IPS-18c (cell line): ENCODE results near the gene LSAMP.

ENCODE experiments used
- H3K4me3 ChIP-seq: 2 replicates; pipeline ENCODE4 v1.7.0; 2013; ENCODE audit warnings: low read depth, mild to moderate bottlenecking, low read length, moderate library complexity; ENCODE audit not compliant: insufficient read depth
- H3K9me3 ChIP-seq: one replicate; pipeline ENCODE4 v1.6.1; 2013; ENCODE audit warnings: mild to moderate bottlenecking, low read length, moderate library complexity; ENCODE audit not compliant: control insufficient read depth, insufficient read depth

Gene LSAMP

DNA sequence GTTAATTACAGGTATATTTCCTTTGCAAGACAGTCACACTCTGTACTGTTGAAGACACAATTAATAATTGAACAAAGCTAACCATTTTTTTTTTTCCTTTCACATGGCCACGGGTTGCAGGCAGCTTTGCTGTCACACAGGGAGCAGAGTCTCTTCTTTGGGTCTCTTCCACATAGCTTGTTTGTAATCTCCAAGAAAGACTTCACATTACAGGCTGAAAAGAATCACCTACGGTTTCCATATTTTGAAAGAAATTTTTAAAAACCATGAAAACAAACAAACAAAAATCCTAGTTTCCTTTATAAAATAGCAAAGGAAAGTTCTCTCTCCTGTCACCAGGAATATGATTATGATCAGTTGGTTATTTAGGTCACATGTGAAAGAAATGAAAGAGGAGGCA, 429.4 kb downstream of the LSAMP start:
- Histone ChIP-seq H3K4me3 (no peak overlapping the region), H3K9me3 (no peaks in the 10 kb centered on the region)

DNA sequence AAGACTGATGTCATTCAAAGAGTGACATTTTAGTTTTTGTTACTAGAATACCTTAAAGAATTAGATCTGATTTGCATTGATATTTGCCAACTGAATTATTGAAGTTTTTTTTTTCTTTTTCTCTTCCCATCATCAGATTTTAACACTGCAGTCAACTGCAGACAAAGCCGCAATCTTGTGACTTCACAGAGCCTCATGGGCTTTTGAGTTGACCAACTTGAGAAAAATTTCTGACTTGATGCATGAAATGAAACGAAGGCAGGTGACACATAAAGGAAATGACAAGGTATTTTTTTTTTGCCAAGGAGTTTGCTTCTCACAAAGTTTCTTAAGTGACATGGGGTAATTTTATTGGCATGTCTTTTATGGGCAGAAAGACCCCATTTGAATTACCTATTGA, 438.3 kb downstream of the LSAMP start:
- Histone ChIP-seq H3K9me3 (no peaks in the 10 kb centered on the region), H3K4me3 (no peak overlapping the region)

DNA sequence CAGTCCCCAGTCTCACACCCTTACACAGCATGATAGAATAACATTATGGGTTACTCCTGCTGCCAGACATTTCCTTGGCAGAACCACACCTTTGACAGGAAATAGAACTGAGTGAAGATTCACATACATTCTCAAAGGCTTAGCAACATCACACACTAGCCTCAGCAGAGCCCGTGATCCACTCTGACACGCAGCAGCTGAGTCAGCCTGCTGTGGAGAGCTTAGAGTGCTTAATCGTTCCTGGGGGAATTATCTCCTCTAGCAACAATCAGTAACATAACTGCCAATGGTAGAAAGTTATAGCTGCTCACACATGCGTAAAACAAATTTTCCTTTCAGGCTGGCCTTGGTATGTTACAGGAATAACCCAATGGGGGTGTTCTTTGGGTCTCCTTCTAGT, 439.9 kb downstream of the LSAMP start:
- Histone ChIP-seq H3K4me3 (no peak overlapping the region), H3K9me3 (no peaks in the 10 kb centered on the region)

DNA sequence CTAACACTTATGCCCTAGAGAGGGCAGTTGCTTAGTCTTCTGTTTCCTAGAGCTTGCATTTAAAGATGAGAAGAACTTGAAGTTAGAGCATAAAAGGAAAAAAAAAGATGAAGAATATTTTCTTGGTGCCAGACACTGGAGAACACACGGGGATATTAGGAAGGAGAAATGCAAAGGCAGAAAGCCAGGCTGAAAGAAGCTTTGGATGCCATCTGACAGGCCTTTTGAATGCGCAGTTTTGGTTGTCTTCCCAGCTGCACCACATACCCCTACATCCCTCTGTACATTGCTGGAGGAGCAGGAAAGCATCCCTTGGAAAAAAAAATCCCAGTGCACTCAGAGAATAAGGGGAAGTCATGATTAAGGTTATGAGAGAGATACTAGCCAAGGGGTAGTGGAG, 443.1 kb downstream of the LSAMP start:
- H3K4me3 ChIP-seq: no peak overlapping the region

DNA sequence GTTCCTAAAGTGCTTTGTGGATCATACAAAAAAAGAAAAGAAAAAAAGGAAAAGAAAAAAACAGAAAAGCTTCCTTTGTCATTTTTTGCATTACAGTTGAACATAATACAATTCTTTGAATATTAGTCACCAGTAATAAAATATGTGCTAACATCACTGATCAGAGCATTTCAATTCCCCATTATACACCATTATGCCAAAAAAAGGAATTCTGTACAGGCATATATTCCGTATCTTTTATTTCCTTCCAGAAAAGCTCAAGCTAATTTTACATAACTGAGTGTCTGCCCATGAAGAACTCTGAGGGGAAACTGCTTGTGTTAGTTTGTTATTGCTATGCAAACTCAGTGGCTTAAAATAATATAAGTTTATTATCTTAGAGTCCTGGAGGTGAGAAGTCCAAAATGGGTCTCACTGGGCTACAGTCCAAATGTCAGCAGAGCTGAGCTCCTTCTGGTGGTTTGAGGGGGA, 444.1 kb downstream of the LSAMP start:
- H3K9me3 ChIP-seq: no peaks in the 10 kb centered on the region
- no peak overlapping the region for H3K4me3 ChIP-seq

More for the DNA sequence above, 443.1 kb downstream of the LSAMP start:
- H3K9me3 ChIP-seq: no peaks in the 10 kb centered on the region

DNA sequence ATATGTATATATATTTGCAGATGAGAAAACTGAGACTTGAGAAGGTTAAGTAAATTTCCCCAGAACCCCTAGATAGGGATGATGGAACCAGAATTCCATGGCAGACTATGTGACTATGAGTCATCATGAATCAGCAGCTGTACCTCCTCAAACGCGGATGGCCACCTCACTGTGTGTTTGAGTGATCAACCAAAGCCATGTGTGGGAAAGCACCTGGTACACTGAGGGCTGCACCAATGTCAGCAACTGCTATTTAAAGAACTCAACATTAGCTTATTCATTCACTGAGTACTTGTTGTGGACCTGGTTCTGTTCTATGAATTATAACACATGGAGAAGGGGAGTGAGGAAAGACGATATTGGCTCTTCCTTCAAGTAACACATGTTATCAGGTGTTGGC, 445.0 kb downstream of the LSAMP start:
- H3K4me3 ChIP-seq: no peak overlapping the region
- no peaks in the 10 kb centered on the region for H3K9me3 ChIP-seq

DNA sequence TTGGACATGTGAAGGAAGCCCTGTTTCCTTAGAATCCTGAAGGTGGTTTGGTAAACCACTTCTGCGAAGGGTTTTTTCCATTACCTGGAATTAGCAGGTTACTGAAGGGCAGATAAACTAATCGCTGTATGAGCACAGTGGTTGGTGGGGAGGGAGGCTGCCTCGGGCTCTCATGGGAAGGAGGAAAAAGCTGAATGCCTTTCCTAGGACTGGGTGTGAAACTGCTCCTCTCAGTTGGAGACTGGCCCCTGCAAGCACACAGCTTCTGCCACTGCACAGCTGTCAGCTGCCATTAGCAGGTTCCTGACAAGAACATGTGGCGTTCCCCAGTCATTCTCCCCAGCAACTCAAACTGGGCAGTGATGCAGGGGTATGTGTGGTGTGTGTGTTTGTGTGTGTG, 445.7 kb downstream of the LSAMP start:
- H3K9me3 ChIP-seq: no peaks in the 10 kb centered on the region
- no peak overlapping the region for H3K4me3 ChIP-seq

DNA sequence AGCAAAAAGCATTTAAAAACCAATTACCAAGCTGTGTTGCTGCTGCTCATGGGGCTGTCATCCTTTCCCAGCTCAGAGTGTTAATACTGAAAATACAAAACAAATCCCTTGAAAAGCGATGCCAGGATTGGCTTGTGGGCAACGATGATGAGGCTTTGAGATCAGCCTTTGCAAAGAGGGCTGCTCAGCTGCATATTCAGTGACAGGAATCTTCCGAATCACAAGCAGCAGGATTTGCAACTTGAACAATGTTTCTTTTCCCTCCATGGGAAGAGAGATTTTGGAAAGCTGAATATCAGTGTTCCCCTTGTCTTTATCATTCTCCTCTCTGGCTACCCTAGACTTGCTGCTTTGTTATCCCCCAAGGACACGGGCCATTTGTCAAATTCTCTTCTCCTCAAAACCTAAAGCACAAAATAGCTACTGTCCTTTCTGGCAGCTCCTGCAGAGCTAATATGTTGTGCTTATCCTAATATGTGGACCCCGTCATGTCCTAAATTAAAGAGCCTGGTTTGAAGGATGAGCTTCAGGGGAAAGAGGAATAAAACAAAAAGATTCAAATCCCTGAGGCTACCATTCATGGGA, 446.2 kb downstream of the LSAMP start:
- Histone ChIP-seq H3K4me3 (no peak overlapping the region), H3K9me3 (no peaks in the 10 kb centered on the region)

DNA sequence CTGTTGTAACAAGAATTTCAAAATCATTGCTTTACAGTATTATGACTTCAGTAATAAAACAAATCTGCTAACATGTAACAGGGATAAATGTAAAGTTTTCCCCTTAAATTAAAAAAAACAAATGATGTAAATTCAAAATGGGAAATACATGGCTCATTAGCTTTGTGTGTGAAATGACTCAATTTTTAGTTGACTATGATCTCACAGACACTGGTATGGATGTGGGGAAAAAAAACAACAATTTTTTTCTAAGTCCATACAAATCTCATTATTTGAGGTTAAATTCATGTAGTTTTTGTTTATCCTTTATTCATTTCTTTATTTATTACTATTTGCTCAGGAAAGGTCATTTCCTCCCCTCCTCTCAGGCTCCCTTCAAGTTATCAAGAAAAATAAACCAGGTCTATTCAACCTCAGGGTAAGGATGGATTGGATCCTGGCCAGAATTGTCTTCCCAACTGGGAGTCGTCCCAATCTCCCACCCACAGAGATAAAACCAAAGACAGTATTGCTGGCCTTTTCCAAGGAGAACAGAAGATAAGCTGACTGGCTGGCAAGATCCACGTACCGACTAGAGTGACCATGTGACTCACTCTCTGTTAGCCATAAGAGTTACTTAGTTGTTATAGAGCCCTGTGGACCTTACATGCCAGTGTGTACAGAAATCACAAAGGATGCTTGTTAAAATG, 448.7 kb downstream of the LSAMP start:
- Histone ChIP-seq H3K9me3 (no peaks in the 10 kb centered on the region), H3K4me3 (no peak overlapping the region)

DNA sequence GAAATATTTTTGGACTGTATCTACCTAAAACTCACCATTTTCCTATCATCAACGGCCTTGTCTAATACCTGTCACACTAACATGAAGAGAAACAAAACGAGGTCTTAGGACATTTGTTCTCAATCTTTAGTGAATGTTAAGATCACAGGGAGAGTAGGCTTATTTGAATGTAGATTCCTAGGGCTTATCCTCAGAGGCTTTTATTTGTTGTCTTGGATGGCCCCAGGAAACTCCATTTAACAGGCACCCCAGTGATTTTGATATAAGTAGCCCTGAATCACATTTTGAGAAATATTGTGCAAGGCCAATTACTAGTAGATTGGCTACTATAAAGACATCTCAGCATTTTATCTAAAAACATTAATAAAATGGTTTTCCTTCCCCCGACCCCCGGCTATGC, 454.6 kb downstream of the LSAMP start:
- Histone ChIP-seq H3K9me3 (no peaks in the 10 kb centered on the region), H3K4me3 (no peak overlapping the region)

DNA sequence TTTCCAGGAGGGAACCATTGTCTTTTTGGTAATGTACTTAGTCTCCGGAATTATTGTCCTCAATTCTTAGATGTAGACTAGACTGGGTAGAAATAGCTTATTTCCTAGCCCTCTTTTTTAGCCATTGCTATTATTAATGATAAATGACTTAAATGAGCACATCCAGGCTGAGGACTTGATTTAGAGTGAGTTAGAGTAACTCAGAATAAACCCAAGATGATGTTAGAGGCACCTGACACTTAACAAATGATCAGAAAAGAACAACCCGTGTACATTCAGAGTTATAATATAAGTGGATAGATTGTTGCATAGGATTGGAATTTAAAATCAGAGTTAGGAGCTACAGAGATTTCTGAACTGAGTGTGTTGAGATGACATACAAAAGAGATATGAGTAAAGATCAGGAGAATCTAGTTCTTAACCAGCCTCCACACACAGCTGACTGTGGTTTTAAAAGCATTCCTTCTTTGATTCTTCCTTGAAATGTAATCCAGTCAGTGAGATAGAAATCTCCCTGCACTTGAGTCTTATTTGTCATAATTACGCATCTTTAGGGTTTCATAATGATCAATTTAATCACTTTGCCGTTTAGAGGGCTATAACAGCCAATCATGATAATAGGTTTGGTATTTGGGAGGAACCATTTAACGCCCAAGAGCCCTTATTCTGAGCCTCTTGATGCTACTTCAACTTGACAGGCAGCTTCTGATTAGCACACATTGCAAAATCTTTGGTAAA, 455.4 kb downstream of the LSAMP start:
- H3K9me3 ChIP-seq: no peaks in the 10 kb centered on the region
- no peak overlapping the region for H3K4me3 ChIP-seq

DNA sequence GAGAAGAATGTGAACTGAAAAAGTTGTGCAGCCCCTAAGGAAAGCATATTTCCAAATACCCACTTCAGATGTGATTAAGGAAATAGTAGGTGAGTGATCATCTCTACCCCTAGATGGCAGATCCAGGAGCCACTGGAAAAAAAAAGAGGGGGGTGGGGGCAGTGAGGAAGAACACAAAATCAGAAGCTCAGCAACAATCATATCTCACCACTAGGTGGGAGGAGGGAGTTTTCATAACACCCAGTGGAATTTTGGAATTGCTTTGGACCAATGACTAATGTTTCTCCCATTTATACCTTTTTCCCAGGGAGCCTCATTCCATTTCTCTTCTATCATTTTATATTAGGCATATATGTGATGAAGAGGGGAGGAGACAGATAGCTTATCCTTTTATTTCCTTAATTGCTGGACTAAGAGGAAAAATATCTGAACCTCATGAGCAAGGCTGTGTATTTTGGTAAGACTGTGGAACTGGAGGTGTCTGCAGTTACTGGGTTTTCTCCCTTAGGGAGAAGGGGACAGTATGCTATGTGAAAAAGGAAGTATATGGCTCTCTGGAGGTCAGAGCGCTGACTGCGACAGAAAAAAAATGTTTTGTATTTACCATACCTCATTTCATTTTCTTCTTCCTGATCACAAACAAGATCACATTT, 458.6 kb downstream of the LSAMP start:
- no peaks in the 10 kb centered on the region for H3K9me3 ChIP-seq

DNA sequence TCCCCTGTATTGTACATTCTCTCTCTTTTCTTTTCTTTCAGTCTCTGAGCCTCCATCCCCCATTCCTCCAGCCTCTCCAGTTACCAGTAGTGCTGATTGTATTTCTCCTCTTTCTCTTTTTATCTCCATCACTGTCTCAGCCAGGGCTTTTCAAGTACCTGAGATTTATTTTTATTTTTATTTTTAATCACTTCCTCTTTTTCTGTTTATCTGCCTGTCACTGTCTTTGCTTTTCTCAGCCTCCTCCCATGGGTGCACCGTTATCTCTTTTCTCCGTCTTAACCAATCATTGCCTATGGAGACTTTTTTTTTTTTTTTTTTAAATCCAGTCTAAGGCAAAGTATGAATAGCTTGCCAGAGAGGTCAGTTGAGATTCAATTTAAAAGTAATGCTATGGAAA, 462.7 kb downstream of the LSAMP start:
- H3K4me3 ChIP-seq: no peak overlapping the region
- H3K9me3 ChIP-seq: no peaks in the 10 kb centered on the region

More for the DNA sequence above, 458.6 kb downstream of the LSAMP start:
- no peak overlapping the region for H3K4me3 ChIP-seq

DNA sequence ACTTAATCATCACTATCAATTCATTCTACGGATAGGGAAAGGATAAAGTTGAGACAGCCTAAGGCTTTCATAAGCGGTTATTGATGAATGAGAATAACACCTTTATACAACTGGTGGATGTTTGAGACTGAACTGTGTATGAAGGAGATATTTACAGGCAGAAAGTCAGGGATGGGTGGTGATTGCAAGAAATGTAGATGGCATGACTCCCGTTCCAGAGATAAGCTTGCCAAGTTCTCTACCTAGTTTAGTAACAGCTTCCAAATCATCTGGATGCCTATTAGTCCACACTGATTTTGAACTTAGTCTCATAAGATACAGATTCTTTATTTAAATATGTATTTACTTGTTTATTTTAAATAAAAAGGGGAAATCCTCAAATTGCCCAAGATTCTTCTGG, 463.2 kb downstream of the LSAMP start:
- Histone ChIP-seq H3K4me3 (no peak overlapping the region), H3K9me3 (no peaks in the 10 kb centered on the region)

DNA sequence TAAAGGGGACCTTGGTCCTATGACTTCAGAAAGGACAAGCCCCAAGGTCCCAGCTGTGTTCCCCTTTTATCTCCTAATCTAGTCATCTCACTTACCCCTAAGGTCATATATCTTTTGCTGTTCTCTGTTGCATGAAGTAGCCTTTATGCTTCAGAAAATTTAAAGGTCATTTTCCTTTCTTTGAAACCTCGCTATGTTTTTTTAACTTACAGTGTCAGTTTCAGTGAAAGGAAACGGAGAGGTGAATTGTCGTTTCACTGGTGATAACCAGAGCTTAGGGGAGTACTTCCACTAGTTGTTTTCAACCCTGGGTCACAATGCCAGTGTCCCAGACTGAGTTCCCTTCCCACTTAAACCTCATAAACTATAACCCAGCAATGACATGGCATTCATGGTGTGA, 464.6 kb downstream of the LSAMP start:
- Histone ChIP-seq H3K9me3 (no peaks in the 10 kb centered on the region), H3K4me3 (no peak overlapping the region)

DNA sequence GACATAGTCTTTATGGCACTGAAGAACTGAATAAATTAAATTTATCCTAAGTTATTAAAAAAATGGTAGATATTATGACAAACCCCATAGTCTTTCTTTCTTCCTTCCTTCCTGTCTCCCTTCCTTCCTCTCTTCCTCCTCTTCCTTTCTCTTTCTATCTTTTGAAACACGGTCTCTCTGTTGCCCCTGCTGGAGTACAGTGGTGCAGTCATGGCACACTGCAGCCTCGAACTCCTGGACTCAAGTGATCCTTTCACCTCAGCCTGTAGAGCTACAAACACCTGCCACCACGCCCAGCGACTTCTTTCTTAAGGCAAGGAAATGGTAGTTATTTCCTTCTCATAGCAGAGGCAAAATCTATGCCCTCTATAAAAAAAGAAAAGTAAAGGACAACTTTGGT, 467.4 kb downstream of the LSAMP start:
- Histone ChIP-seq H3K9me3 (no peaks in the 10 kb centered on the region), H3K4me3 (no peak overlapping the region)

DNA sequence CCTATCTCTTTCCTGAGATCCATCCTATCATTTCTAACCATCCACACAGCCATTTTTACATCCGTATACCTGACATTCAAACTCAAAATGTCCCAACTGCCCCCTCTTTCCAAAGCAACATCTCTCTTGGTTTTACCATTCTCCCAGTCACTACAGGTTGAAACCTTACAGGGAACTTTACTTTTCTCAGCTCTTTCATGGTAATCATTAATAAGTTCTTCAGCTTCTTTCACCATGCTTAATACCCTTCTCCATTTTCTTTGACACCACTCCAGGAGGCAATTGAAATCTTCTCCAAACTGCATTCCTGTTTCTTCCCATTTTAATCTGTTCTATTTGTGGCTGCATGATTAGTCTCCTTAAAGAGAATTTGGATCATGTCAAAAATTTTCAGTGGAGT, 469.5 kb downstream of the LSAMP start:
- Histone ChIP-seq H3K4me3 (no peak overlapping the region), H3K9me3 (no peaks in the 10 kb centered on the region)

DNA sequence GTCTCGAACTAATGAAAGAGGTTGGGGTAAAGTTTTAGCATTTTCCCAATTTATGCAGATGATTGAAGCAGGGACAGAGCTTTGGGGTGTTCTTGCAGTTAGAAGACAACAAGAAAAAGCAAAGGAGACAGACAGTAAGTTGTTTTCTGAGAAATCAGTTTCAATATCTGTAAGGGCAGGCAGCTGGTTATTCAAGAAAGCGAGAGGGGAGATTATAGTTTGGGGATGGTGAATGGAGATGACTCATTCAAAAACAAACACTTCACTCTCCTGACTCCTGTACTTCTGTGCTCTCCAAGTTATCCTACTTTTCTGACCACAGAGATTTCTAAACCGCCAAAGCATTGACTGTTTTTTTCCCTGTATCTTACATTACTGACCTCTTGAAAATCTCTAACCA, 469.9 kb downstream of the LSAMP start:
- H3K4me3 ChIP-seq: no peak overlapping the region
- no peaks in the 10 kb centered on the region for H3K9me3 ChIP-seq
